ENCODE measurements around the gene NUP153. TPM values are rescaled to one million over a fixed set of nuclear protein-coding genes. Genes with fewer than 3 reads are reported as not detected.

The NUP153 gene
- polyA plus RNA-seq, 1 of the 3 experiments (the other 2 are of a cell fraction) = 10.5 TPM

DNA sequence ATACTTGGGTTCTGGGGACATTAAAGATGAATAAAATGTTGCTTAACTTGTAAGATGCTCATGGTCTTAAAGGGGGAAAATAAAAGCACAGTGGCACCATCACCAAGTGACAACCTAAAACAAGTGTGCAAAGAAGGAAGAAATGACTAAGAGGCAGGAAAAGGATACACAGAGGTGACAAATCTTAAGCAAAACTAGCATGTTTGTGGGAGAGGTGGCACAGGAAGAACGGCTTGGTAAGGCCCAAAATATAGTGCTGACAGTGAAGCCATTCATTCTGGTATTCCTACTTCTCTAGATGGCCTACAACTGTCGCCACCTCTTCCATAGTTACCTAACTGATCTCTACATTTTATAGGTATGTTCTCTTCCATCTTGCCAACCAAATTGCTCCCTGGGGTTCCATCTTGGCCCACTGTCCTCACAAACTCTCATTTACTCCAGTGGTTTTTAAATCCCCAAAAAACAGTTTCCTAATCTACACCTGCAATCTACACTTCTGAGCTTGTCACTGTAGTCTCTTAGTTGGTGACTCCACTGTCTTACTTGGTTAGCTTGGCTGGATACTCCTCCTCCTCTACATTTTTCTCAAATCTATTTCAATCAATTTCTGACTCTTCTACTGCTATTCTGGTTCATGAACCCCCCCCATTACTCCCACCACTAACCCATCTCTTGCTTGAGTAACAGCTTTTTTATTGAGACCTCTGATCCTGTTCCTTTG is 73.1 kb downstream of the NUP153 start (continued):
- TF ChIP-seq, protein P1, sequence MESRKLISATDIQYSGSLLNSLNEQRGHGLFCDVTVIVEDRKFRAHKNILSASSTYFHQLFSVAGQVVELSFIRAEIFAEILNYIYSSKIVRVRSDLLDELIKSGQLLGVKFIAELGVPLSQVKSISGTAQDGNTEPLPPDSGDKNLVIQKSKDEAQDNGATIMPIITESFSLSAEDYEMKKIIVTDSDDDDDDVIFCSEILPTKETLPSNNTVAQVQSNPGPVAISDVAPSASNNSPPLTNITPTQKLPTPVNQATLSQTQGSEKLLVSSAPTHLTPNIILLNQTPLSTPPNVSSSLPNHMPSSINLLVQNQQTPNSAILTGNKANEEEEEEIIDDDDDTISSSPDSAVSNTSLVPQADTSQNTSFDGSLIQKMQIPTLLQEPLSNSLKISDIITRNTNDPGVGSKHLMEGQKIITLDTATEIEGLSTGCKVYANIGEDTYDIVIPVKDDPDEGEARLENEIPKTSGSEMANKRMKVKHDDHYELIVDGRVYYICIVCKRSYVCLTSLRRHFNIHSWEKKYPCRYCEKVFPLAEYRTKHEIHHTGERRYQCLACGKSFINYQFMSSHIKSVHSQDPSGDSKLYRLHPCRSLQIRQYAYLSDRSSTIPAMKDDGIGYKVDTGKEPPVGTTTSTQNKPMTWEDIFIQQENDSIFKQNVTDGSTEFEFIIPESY (IDR thresholded peaks at IDR 0.05; ENCODE audit: borderline replicate concordance, low read depth) = no peak
- no peak for TF ChIP-seq EZH2phosphoT487 (IDR thresholded peaks at IDR 0.05; ENCODE audit: borderline replicate concordance, low read depth)
- TF ChIP-seq, protein P2, sequence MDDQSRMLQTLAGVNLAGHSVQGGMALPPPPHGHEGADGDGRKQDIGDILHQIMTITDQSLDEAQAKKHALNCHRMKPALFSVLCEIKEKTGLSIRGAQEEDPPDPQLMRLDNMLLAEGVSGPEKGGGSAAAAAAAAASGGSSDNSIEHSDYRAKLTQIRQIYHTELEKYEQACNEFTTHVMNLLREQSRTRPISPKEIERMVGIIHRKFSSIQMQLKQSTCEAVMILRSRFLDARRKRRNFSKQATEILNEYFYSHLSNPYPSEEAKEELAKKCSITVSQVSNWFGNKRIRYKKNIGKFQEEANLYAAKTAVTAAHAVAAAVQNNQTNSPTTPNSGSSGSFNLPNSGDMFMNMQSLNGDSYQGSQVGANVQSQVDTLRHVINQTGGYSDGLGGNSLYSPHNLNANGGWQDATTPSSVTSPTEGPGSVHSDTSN (IDR thresholded peaks at IDR 0.05) = no peak

DNA sequence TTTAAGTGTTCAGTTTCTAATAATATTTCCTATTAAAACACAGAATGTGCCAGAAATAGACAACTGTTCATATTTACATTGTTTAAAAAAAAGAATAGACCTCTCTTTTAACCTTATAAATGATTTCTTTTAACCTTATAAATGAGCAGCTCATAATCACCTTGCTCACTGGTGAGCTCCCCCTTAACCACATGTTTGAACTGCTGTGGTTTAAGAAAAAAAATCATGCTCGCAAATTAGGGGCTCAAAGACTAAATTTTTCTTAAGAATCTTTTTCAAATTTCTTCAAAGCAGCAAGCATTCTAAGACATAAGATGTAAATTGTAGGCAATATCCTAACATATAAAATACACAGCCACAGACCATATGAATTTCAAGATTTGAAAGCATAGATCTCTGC is 73.8 kb downstream of the NUP153 start:
- no peak overlapping the region for H2AFZ ChIP-seq (ENCODE audit: low read depth)
- H4K20me1 ChIP-seq (ENCODE audit: insufficient read depth) = peaks cover 7% of the 10 kb centered on the region; the same call in 1 of the 2 replicates
- no peaks in the 10 kb centered on the region for H3K9me2 ChIP-seq
- H3K4me1 ChIP-seq (ENCODE audit: control insufficient read depth in 1 of 2, insufficient read depth in 2 of 2, low read depth in 1 of 2, low read length in 1 of 2) = no peaks in the 10 kb centered on the region
- H3K4me3 ChIP-seq (ENCODE audit: low read depth in 2 of 2, low read length in 1 of 2) = no peak overlapping the region
- H3K27me3 ChIP-seq (ENCODE audit: insufficient read depth) = no peaks in the 10 kb centered on the region
- TF ChIP-seq TAF1 (IDR thresholded peaks at IDR 0.05; ENCODE audit: borderline replicate concordance, low read depth, low read length) (no peak), POLR2AphosphoS5 (IDR thresholded peaks at IDR 0.05; ENCODE audit: low read depth, low read length) (no peak), ELF1 (IDR thresholded peaks at IDR 0.05) (no peak), GATA2 (CRISPR knock-in tag; IDR thresholded peaks at IDR 0.05) (no peak), FOSL2 (IDR thresholded peaks at IDR 0.05; ENCODE audit: borderline replicate concordance, low read depth) (no peak), MXI1 (IDR thresholded peaks at IDR 0.05; ENCODE audit: low read depth, low read length) (no peak), EP300 (IDR thresholded peaks at IDR 0.05; ENCODE audit: borderline replicate concordance in 1 of 2, low read depth in 1 of 2, low read length in 1 of 2) (no peak), SIN3A (IDR thresholded peaks at IDR 0.05; ENCODE audit: borderline replicate concordance, low read depth, low read length) (no peak), YY1 (IDR thresholded peaks at IDR 0.05; ENCODE audit: low read depth) (no peak), TEAD4 (IDR thresholded peaks at IDR 0.05; ENCODE audit: borderline replicate concordance, insufficient read depth) (no peak), TCF12 (IDR thresholded peaks at IDR 0.05) (no peak), RXRA (IDR thresholded peaks at IDR 0.05; ENCODE audit: borderline replicate concordance, low read depth) (no peak), CHD2 (IDR thresholded peaks at IDR 0.05; ENCODE audit: low read length, partially characterized antibody) (no peak)
- TF ChIP-seq, protein P3, sequence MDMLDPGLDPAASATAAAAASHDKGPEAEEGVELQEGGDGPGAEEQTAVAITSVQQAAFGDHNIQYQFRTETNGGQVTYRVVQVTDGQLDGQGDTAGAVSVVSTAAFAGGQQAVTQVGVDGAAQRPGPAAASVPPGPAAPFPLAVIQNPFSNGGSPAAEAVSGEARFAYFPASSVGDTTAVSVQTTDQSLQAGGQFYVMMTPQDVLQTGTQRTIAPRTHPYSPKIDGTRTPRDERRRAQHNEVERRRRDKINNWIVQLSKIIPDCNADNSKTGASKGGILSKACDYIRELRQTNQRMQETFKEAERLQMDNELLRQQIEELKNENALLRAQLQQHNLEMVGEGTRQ (IDR thresholded peaks at IDR 0.05; ENCODE audit: borderline replicate concordance, low read depth, low read length) = no peak
- TF ChIP-seq, protein P4, sequence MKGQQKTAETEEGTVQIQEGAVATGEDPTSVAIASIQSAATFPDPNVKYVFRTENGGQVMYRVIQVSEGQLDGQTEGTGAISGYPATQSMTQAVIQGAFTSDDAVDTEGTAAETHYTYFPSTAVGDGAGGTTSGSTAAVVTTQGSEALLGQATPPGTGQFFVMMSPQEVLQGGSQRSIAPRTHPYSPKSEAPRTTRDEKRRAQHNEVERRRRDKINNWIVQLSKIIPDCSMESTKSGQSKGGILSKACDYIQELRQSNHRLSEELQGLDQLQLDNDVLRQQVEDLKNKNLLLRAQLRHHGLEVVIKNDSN (IDR thresholded peaks at IDR 0.05; ENCODE audit: borderline replicate concordance, low read depth) = no peak
- TF ChIP-seq, protein P1 (IDR thresholded peaks at IDR 0.05; ENCODE audit: borderline replicate concordance, low read depth) = no peak
- TF ChIP-seq, protein P5, sequence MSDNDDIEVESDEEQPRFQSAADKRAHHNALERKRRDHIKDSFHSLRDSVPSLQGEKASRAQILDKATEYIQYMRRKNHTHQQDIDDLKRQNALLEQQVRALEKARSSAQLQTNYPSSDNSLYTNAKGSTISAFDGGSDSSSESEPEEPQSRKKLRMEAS (IDR thresholded peaks at IDR 0.05; ENCODE audit: low read depth) = no peak
- TF ChIP-seq, protein P6, sequence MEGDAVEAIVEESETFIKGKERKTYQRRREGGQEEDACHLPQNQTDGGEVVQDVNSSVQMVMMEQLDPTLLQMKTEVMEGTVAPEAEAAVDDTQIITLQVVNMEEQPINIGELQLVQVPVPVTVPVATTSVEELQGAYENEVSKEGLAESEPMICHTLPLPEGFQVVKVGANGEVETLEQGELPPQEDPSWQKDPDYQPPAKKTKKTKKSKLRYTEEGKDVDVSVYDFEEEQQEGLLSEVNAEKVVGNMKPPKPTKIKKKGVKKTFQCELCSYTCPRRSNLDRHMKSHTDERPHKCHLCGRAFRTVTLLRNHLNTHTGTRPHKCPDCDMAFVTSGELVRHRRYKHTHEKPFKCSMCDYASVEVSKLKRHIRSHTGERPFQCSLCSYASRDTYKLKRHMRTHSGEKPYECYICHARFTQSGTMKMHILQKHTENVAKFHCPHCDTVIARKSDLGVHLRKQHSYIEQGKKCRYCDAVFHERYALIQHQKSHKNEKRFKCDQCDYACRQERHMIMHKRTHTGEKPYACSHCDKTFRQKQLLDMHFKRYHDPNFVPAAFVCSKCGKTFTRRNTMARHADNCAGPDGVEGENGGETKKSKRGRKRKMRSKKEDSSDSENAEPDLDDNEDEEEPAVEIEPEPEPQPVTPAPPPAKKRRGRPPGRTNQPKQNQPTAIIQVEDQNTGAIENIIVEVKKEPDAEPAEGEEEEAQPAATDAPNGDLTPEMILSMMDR (IDR thresholded peaks at IDR 0.05) = no peak
- no peak overlapping the region for H3K27ac ChIP-seq (ENCODE audit: low read depth in 2 of 2, low read length in 1 of 2)
- peaks cover 61 to 77% of the 10 kb centered on the region in 2 experiments for H3K36me3 ChIP-seq (replicated peaks in 1 of 2; ENCODE audit: control insufficient read depth in 1 of 2, insufficient read depth in 2 of 2, low read length in 1 of 2)
- H3K4me2 ChIP-seq = no peak overlapping the region
- 97% methylated on average over 1 of the region's 1 CpG for WGBS (ENCODE audit: low lambda C conversion rate)
- ChIA-PET CTCF (no interaction called here), POLR2A (no interaction called here)
- no peak overlapping the region for H3K9ac ChIP-seq
- H3K9me3 ChIP-seq = no peaks in the 10 kb centered on the region
- H3F3A ChIP-seq (replicated peaks; ENCODE audit: insufficient read depth) = no peaks in the 10 kb centered on the region
- no peak for DNase-seq
- peaks cover 54% of the 10 kb centered on the region for H3K79me2 ChIP-seq (ENCODE audit: insufficient read depth)

All from SK-N-SH (cell line).